ENCODE measurements around the gene TYSND1.
"Not testable (repeated sequence)": the region's sequence is repeated elsewhere in the genome, so short reads cannot be mapped to it uniquely, and the experiment has no call there.

TYSND1 gene

DNA sequence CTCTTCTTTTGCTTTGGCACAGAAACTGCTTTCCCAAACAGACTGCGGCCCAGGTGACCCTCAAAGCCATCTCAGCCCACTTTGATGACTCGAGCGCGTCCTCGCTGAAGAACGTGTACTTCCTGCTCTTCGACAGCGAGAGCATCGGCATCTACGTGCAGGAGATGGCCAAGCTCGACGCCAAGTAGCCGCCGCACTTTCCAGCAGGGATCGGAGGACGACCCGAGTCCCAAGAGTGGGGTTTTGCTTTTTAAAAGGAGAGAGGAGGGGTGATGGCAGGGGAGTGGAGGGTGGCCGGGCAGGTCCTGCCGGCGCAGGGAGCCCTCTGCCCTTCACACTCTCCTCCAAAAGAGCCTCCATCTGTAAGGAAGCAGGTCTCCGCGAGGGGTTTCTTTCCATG lies 35.0 kb downstream of the TYSND1 start:
- H3K4me3 ChIP-seq (ENCODE audit: low read depth, low read length) = no peak overlapping the region

DNA sequence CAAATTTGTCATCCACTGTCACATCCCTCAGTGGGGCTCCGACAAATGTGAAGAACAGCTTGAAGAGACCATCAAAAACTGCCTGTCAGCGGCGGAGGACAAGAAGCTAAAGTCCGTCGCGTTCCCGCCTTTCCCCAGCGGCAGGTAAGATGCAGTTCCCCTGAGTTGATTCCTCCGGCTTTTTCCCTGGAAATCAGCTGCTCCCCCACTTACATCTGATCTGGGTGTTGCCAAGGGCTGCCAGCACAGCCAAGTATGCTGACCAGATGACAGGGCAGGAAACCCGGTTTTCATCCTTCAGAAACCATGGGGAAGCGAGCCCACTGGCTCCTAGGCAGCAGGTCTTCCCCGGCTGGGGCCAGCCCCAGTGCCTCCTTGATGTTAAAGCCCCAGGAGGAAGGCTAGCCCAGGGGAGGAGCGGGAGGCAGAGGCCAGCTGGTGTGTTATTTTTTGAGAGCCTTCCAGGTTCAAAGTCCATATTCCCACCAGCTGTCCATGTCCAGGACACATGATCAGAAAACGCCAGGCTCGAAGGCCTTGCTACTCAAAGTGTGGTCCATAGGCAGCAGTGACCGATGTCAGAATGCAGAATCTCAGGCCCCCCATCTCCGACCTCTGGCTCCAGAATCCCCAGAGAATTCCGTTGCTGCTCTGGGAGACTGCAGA lies 37.3 kb downstream of the TYSND1 start:
- no peak overlapping the region for H3K4me3 ChIP-seq (ENCODE audit: low read depth, low read length)

DNA sequence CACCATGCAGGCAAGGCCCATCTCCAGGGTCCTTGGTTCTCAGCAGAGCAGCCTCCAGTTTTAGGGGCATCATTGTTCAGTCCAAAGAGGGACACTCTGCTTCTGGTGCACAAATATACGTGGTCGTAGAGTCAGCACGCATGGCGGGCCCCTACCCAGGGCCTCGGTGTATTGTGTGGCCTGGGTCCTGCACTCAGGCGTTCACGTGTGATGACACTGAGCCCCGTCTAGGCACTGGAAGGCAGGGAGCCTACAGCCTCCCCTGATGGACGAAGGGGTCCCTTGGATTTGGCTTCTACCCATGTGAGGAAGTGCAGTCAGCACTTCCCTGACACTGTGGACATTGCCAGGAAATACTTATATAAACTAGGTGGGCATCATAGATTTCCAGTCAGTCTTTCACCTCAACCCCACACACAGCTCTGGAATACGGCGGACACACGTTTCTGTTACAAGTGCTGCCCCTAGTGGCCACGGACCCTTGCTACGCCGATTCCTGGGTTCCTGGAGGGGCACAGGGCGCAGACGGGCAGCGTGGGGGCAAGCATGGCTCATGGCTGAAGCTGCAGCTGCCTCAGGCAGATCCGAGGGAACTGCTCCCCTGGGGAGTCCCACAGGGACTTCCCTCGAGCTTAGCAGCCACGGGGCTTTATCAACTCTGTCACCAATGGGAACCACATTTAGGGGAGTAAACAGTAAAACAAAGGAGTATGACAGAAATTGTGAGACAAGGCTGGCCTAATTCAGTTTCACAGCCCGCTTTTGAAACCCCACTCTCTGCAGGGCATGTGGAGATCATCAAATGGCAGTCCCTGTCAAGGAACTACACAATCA lies 39.3 kb downstream of the TYSND1 start:
- H3K4me3 ChIP-seq (ENCODE audit: low read depth, low read length) = no peak overlapping the region

DNA sequence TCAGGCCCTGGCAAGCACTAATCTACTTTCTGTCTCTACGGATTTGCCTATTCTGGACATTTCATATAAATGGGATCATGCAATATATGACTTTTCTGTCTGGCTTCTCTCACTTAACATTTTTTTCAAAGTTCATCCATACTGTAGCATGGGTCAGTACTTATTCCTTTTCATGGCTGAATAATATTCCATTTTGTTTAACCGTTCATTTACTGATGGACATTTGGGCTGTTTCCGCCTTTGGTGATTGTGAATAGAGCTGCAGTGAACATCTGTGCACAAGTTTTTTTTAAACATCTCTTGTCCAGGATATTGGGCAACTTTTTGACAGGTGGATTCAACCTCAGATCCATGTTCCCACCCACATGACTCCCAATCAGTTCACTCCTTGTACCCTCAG lies 44.8 kb downstream of the TYSND1 start:
- no peak overlapping the region for H3K4me3 ChIP-seq (ENCODE audit: low read depth, low read length)

DNA sequence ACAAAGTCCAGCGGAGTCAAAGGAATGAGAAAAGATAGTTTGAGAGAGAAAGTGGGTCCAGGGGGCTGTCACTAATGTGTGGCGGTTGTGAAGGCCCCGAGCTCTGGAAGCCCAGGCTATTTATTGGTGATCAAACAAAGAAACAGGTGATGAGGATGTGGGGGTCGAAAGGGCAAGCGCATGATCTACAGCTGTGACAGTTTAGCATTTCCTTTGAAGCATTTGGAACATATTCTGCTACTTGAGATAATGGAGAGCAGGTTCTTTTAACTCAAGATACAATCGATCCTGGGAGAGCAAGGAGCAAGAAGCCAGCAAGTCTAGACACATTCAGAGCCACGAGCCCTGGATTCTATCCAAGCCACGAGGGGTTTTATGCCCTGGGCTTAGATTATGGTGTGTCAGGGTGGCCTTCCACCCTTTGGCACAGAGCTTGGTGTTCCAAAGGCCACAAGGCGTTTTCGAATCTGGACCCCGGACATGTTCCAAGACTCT lies 45.4 kb downstream of the TYSND1 start:
- H3K4me3 ChIP-seq (ENCODE audit: low read depth, low read length) = not testable (repeated sequence)

DNA sequence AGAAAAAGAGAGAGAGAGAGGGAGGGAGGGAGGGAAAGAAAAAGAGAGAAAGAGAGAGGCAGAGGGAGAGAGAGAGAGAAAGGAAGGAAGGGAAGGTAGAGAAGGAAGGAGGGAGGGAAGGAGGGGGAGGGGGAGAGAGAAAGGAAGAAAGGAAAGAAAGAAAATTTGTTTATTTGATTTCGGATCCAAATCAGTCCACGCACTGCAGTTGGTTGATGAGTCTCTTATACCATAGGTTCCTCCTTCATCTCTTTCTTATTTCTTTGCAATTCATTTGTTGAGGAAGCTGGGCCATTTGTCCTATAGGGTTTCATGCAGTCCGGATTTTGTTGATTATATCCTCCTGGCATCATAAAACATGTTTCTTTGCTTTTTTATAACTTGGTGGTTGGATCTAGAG lies 48.2 kb downstream of the TYSND1 start:
- no peak overlapping the region for H3K4me3 ChIP-seq (ENCODE audit: low read depth, low read length)

DNA sequence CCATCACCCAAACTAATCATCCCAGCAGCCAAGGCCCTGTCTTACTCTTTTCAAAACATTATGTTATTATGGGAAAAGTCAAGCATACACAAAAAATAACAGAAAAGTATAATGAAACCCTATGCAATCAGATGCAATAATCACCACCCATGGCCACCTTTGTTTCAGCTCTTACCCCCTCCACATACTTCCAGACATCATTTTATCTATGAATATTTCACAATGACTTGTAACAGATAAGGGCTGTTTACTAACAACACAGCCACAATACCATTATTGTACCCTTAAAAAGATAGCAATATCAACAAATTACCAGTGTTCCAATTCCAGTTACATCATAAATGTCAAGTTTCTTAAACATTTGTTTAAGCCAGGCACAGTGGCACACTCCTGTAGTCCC lies 49.0 kb downstream of the TYSND1 start:
- no peak overlapping the region for H3K4me3 ChIP-seq (ENCODE audit: low read depth, low read length)

DNA sequence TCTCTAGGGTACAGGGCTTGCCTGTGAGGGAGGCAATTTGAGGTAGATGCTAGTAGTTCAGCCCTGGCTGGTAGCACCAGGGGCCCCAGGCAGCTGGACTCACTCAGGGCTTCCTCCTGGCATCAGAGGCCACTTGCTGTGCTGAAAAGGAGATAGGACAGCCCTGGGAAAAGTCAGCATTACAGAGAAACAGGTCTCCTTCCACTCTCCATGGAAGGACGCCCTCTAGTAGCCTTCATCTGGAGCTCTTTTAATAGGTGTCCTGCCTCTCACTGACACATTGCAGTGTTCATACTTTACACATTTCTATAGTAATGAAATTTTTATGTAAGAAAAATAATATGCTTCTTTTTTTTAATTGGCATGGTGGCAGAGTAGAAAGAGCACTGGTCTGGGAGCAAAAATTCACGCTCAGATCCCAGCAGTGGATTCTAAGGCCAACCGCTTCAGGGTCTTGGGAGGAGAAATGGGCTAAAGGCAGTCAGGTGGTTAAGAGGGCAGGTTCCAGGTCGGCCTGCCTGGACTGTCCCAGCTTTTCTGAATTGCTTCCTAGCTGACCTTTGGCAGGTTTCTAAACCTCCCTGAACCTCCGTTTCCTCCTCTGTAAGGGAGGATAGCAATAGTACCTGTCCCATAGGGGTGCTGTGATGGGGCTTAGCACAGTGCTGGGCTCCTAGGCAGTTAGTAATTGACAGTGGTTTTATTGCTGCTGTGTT lies 49.6 kb downstream of the TYSND1 start:
- no peak overlapping the region for H3K4me3 ChIP-seq (ENCODE audit: low read depth, low read length)

DNA sequence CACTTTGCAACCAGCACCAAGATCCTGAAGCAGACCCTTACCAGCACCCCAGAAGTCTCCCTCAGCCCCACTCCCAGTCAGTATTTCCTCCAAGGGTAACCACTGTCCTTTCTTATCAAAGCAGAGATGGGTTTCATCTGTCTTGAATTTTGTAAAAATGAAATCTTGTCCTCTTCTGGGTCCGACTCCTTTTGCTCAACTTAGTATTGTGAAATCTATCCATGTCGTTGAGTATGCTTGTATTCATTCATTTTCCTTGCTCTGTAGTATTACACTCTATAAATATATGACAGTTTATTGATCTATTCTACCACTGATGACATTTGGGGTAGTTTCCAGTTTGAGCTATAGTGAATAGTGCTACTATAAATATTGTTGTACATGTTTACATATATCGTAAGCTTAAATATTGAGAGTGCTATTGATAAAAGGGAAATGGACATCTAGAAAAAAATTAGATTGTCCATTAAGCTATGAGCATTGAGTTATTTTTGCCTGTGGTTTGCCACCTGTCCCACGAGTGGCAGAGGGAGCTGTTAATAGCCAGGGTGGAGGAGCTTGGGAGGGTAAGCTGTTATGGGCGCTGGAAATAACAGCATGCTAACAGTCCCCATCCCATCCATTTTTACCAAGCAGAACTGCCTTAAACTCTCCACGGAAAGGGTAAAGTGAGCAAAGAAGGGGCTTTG lies 50.3 kb downstream of the TYSND1 start:
- no peak overlapping the region for H3K4me3 ChIP-seq (ENCODE audit: low read depth, low read length)

DNA sequence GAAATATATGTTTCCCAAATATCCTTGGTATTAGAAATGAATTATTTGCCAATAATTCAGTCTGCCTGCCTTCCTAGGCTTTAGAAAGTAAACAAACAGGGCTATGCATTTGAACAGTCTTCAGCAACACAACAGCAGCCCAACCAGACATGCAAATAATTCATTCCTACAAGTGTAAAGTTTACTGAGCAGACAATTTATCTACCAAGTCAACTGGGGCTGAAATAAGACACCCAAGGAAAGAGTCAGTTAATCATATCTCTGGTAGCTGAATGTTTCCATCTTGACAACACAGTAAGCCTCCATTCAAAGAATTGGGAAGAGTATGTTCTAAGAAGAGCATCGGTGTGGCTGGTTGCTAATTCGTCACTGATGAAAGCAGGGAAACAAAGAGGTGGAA lies 52.2 kb downstream of the TYSND1 start:
- no peak overlapping the region for H3K4me3 ChIP-seq (ENCODE audit: low read depth, low read length)

DNA sequence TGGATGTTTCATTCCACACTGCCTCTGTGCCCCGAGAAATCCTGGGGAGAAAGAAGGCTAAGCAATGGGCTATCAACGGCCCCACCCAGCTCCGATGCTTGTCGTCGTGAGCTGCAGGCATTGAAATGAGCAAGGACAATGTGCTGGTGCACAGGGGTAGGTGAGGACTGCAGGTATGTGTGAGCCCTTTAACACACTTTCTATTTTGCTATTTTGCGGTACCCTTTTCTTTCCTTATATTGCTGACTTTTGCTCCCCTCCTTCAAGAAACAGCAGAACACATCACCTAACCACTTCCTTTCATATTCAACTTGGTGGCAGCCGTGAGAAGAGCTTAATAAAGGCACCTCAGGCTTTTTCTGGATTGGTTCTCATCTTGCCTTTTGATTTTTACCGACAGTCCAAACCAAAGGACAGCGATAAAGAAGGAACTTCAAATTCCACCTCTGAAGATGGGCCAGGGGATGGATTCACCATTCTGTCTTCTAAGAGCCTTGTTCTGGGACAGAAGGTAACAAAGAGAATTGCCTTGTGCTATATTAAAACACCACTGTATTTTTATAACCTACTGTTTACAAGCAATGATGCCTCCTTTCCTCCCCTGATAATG lies 53.1 kb downstream of the TYSND1 start:
- no peak overlapping the region for H3K4me3 ChIP-seq (ENCODE audit: low read depth, low read length)

DNA sequence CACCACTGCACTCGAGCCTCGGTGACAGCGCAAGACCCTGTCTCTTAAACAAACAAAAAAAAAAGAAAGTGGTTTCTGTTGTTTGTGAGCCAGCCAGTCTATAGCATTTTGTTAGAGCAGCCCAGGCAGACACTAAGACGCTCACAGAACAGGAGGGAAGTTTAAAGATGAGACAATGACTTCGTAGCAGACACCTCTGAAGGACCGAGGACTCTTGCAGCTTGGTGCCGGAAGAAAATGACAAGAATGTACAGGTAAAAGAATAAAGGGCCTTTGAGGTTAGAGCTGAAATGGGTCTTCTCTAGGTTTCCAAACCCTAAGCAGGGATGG lies 54.1 kb downstream of the TYSND1 start:
- H3K4me3 ChIP-seq (ENCODE audit: low read depth, low read length) = no peak overlapping the region

DNA sequence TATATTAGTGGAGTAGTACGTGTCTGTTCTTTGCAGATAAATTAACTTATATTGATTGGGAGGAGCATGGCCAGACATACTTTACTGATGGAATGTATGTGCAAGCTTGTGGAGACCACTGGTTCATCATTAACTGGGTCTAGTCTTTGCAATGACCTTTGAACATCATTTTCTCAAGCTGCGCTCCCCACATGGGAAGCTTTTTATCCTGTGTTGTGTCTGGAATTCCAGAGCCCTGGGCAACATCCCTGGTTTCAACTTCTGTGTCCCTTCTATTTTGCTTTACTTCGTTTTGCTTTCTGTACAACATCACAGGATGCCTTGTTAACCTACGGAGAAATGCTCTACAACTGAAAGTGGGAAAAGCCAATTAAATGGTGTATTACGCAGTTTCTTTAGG lies 55.5 kb downstream of the TYSND1 start:
- no peak overlapping the region for H3K4me3 ChIP-seq (ENCODE audit: low read depth, low read length)

DNA sequence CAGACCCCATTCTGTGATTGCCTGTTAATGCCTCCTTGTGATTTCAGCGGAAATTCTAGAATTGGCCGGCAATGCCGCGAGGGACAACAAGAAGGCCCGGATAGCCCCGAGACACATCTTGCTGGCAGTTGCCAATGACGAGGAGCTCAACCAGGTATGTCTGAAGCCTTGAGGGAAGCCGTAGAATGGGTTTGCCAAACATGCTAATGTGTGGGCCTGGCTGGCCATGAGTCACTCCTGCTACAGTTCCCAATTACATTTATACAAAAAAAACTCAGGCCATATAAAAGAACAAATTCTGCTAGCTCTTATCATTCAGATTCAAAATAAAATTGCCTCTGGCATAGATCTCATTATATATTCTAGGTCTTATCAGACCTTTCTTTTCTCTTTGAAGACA lies 56.5 kb downstream of the TYSND1 start:
- H3K4me3 ChIP-seq (ENCODE audit: low read depth, low read length) = no peak overlapping the region

DNA sequence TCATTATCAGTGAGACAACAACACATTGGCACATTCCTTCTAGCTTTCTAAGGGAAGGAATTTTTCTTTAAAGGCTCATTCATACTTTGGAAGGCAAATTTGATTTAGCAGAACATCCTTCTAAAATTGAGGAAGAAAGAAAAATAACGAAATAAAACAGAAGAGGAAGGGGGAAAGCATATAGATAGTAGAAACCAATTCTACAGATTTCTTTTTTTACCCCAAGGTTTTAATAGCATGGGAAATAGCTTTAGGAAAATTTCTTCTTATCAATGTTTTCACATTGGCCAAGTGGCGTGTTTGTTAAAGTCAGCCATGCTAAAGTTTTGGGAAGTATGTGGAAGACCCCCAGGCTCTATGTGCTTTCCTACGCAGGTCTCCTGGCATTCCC lies 58.2 kb downstream of the TYSND1 start:
- no peak overlapping the region for H3K4me3 ChIP-seq (ENCODE audit: low read depth, low read length)

All from iPS-11a (cell line).